B cell (primary cell): ENCODE measurements around the gene DCAF6. TPM values are rescaled to one million over a fixed set of nuclear protein-coding genes. Genes with fewer than 3 reads are reported as not detected.
A peak's percentile ranks its signal among the peaks of the same experiment; 100 is the strongest.

Experiments used
- ATAC-seq: fragments of 200-7000 bp; cut with Tn5 transposase; one replicate; pipeline ENCODE4 v1.10.0; 2021; ENCODE audit warnings: low read depth, mild to moderate bottlenecking, moderate number of reproducible peaks, moderate library complexity
- CTCF ChIA-PET: fragments of 350-600 bp; sonication (Branson Sonifier 250); formaldehyde crosslinking; loops from one replicate; lab custom pipeline; 2021; ENCODE audit warnings: antibody characterized with exemption, inconsistent platforms; lab: Charles Lee
- POLR2A ChIA-PET: fragments of 350-600 bp; sonication (Branson Sonifier 250); formaldehyde crosslinking; loops from one replicate; lab custom pipeline; 2021; ENCODE audit warnings: antibody characterized with exemption; lab: Charles Lee
- DNase-seq: peaks from one replicate; pipeline ENCODE4 v3.0.0; 2013
- H2AFZ ChIP-seq: 2 replicates; pipeline ENCODE4 v1.6.1; 2012; ENCODE audit warnings: mild to moderate bottlenecking, low read depth, low read length; ENCODE audit not compliant: insufficient read depth, poor library complexity, severe bottlenecking
- H3K27ac ChIP-seq, 2 donors: 1 replicate in 1 of 2; 2 replicates in 1 of 2; pipeline ENCODE4 v1.5.1; 2012 to 2013; ENCODE audit warnings: low read length in 2 of 2, mild to moderate bottlenecking in 2 of 2, moderate library complexity in 1 of 2
- H3K27me3 ChIP-seq, 4 experiments: fragments of 200-600 bp in 1 of 4; sonication (generic) in 1 of 4; replicated peaks in 1 of 4; 1 replicate in 2 of 4; 2 replicates in 2 of 4; pipeline versions ENCODE4 v1.6.1 to v1.7.0; 2013 to 2016; ENCODE audit warnings: low read length in 3 of 4, mild to moderate bottlenecking in 2 of 4, mixed read lengths in 1 of 4, moderate library complexity in 1 of 4; ENCODE audit not compliant: insufficient read depth in 4 of 4, control insufficient read depth in 3 of 4; ENCODE audit errors: control extremely low read depth in 1 of 4
- H3K36me3 ChIP-seq, 2 experiments: replicated peaks in 1 of 2; 1 replicate in 1 of 2; 2 replicates in 1 of 2; pipeline versions ENCODE4 v1.6.1 to v1.7.1; 2013; ENCODE audit warnings: low read length in 1 of 2; ENCODE audit not compliant: insufficient read depth in 2 of 2, control insufficient read depth in 1 of 2; ENCODE audit errors: control extremely low read depth in 1 of 2, extremely low read depth in 1 of 2
- H3K4me1 ChIP-seq, 2 donors: fragments of 200-600 bp in 1 of 2; sonication (generic) in 1 of 2; 1 replicate in 1 of 2; 2 replicates in 1 of 2; pipeline versions ENCODE4 v1.5.1 to v1.6.1; 2013 to 2017; ENCODE audit warnings: low read length in 2 of 2; ENCODE audit not compliant: control insufficient read depth in 2 of 2, insufficient read depth in 2 of 2
- H3K4me2 ChIP-seq: replicated peaks from 2 replicates; pipeline ENCODE3; 2012; ENCODE audit warnings: mild to moderate bottlenecking, low read depth, low read length; ENCODE audit not compliant: poor library complexity, severe bottlenecking
- H3K4me3 ChIP-seq, 5 experiments: fragments of 200-600 bp in 1 of 5; sonication (generic) in 1 of 5; 1 replicate in 3 of 5; 2 replicates in 2 of 5; pipeline versions ENCODE4 v1.5.1 to v1.7.0; 2011 to 2016; ENCODE audit warnings: low read length in 4 of 5, mild to moderate bottlenecking in 4 of 5, low read depth in 2 of 5, control low read depth in 1 of 5, moderate library complexity in 1 of 5; ENCODE audit not compliant: insufficient read depth in 1 of 5; ENCODE audit errors: control extremely low read depth in 1 of 5, extremely low read depth in 1 of 5
- H3K79me2 ChIP-seq: fragments of 200-600 bp; sonication (generic); one replicate; pipeline ENCODE4 v1.6.0; 2016; ENCODE audit warnings: low read length; ENCODE audit not compliant: control insufficient read depth, insufficient read depth
- H3K9ac ChIP-seq: fragments of 200-600 bp; sonication (generic); 2 replicates; pipeline ENCODE4 v1.6.1; 2017; ENCODE audit warnings: mild to moderate bottlenecking, low read length, moderate library complexity
- H3K9me3 ChIP-seq, 3 donors: one replicate each; pipeline versions ENCODE4 v1.6.1 to v1.7.1; 2013; ENCODE audit warnings: low read length in 2 of 3; ENCODE audit not compliant: control insufficient read depth in 2 of 3, insufficient read depth in 1 of 3; ENCODE audit errors: control extremely low read depth in 1 of 3
- H4K20me1 ChIP-seq: 2 replicates; pipeline ENCODE4 v1.6.0; 2012; ENCODE audit warnings: mild to moderate bottlenecking, low read length; ENCODE audit not compliant: insufficient read depth, control insufficient read depth, poor library complexity, severe bottlenecking
- H3K27ac Mint-ChIP-seq: one replicate; pipeline ENCODE4 v1.8.0; 2021; ENCODE audit warnings: mixed read lengths
- H3K27me3 Mint-ChIP-seq: one replicate; pipeline ENCODE4 v1.8.0; 2021; ENCODE audit warnings: mixed read lengths
- H3K4me1 Mint-ChIP-seq: one replicate; pipeline ENCODE4 v1.8.0; 2021; ENCODE audit warnings: mixed read lengths
- H3K4me3 Mint-ChIP-seq: one replicate; pipeline ENCODE4 v1.8.0; 2021; ENCODE audit warnings: mixed read lengths
- H3K9me3 Mint-ChIP-seq: one replicate; pipeline ENCODE4 v1.8.0; 2022; ENCODE audit warnings: mixed read lengths; ENCODE audit not compliant: insufficient read depth
- CTCF ChIP-seq: fragments of 200-600 bp; IDR thresholded peaks from one replicate; pipeline ENCODE4 v1.8.0; 2022; ENCODE audit warnings: antibody characterized with exemption, mild to moderate bottlenecking
- EZH2 ChIP-seq: IDR thresholded peaks from 2 replicates; pipeline ENCODE4 v1.6.1; 2012; ENCODE audit warnings: borderline replicate concordance, low read depth, mild to moderate bottlenecking, moderate library complexity, low read length; ENCODE audit not compliant: insufficient read depth, poor library complexity, severe bottlenecking
- WGBS: methylation state at CpG from one replicate; pipeline ENCODE4 v1.1.5; 2013; ENCODE audit warnings: missing lambda C conversion rate; ENCODE audit not compliant: insufficient coverage; 5-methylcytosine and 5-hydroxymethylcytosine counted together
- intact Hi-C: fragments of 100-400 bp; cut with micrococcal nuclease; formaldehyde crosslinking; loops from one replicate; pipeline ENCODE4 v1.10.0; 2022
- polyA plus RNA-seq: library from polyadenylated mRNA; depleted of rRNA; stranded (reverse); fragments of >200 nt; gene quantifications from 2 replicates; pipeline ENCODE4 v1.2.3, GENCODE V29; 2012
- total RNA-seq, 2 donors: library from RNA; stranded (reverse); fragments of 120-200 nt in 1 of 2; gene quantifications; 1 replicate in 1 of 2; 2 replicates in 1 of 2; pipeline versions ENCODE4 v1.2.3 to v1.2.4, GENCODE V29; 2013 to 2022

Gene DCAF6
- total and polyA plus RNA-seq, 2 donors (not counting 1 experiment from before 2014, with no cell fraction given), result 17.5 to 40.4 TPM

GRCh38 chr1:168008595-168008994 is 72.1 kb downstream of the DCAF6 start:
- no peaks in the 10 kb centered on the region for H3K79me2 ChIP-seq
- H3K4me2 ChIP-seq, result no peak overlapping the region
- Mint-ChIP-seq H3K27me3 (no peaks in the 10 kb centered on the region), H3K9me3 (no peaks in the 10 kb centered on the region), H3K4me3 (no peak overlapping the region), H3K27ac (no peak overlapping the region), H3K4me1 (no peaks in the 10 kb centered on the region)
- peaks cover 9 to 28% of the 10 kb centered on the region in 2 experiments for H3K36me3 ChIP-seq
- no peak overlapping the region for H2AFZ ChIP-seq
- ChIA-PET POLR2A (no interaction called here), CTCF (no interaction called here)
- H3K4me3 ChIP-seq, result no peak overlapping the region
- DNase-seq (no peak), ATAC-seq (no peak)
- no peaks in the 10 kb centered on the region for H3K27me3 ChIP-seq
- H4K20me1 ChIP-seq, result no peaks in the 10 kb centered on the region
- no peak overlapping the region for H3K9ac ChIP-seq
- intact Hi-C loops, result loop anchor here (10.0 kb wide), 1 partner anchor 74 kb away; the partner anchor contains the start of genes DCAF6 and MPC2
- H3K4me1 ChIP-seq, result no peaks in the 10 kb centered on the region
- no peaks in the 10 kb centered on the region for H3K9me3 ChIP-seq
- TF ChIP-seq EZH2, result no peak
- TF ChIP-seq CTCF, result no peak
- H3K27ac ChIP-seq, result no peak overlapping the region
- 83% methylated on average over 1 of the region's 5 CpGs for WGBS

GRCh38 chr1:168009322-168009721 is 72.8 kb downstream of the DCAF6 start:
- no peaks in the 10 kb centered on the region for H3K27me3 ChIP-seq
- H2AFZ ChIP-seq, result no peak overlapping the region
- Mint-ChIP-seq H3K27me3 (no peaks in the 10 kb centered on the region), H3K4me3 (no peak overlapping the region), H3K4me1 (no peaks in the 10 kb centered on the region), H3K27ac (no peak overlapping the region), H3K9me3 (no peaks in the 10 kb centered on the region)
- H3K27ac ChIP-seq, result no peak overlapping the region
- no peak for DNase-seq
- no peaks in the 10 kb centered on the region for H3K4me1 ChIP-seq
- H3K4me2 ChIP-seq, result no peak overlapping the region
- ChIA-PET CTCF (interaction anchor here (0.9 kb wide), 1 partner anchor 10 kb away, joined by 4 read pairs; no protein-coding TSS in a partner anchor), POLR2A (no interaction called here)
- H3K9ac ChIP-seq, result no peak overlapping the region
- no peak for ATAC-seq
- no peaks in the 10 kb centered on the region for H4K20me1 ChIP-seq
- H3K79me2 ChIP-seq, result no peaks in the 10 kb centered on the region
- intact Hi-C loops, result loop anchor here (10.0 kb wide), 1 partner anchor 75 kb away; the partner anchor contains the start of genes DCAF6 and MPC2
- no peaks in the 10 kb centered on the region for H3K9me3 ChIP-seq
- H3K4me3 ChIP-seq, result no peak overlapping the region
- H3K36me3 ChIP-seq, result peaks cover 7 to 31% of the 10 kb centered on the region in 2 experiments
- TF ChIP-seq CTCF, result peak; percentile 14
- no peak for TF ChIP-seq EZH2
